GM19193 (cell line): Measurements from ENCODE around the gene ADAM12.

Experiments
- POLR2A ChIP-seq: IDR thresholded peaks from 4 replicates; pipeline ENCODE4 v1.6.1; 2011; ENCODE audit not compliant: insufficient read depth, insufficient read length; ENCODE audit errors: extremely low read depth

The ADAM12 gene

GRCh38 chr10:126016156-126016805, 372.0 kb downstream of the ADAM12 start:
- no peak for TF ChIP-seq POLR2A

- TF ChIP-seq POLR2A: no peak
These were observed 372.9 kb downstream of the ADAM12 start for GRCh38 chr10:126015413-126015812.

GRCh38 chr10:126014309-126014708, 374.0 kb downstream of the ADAM12 start:
- TF ChIP-seq POLR2A: no peak

GRCh38 chr10:126013489-126014281, 374.6 kb downstream of the ADAM12 start:
- TF ChIP-seq POLR2A: no peak

- TF ChIP-seq POLR2A: no peak
These were observed 375.8 kb downstream of the ADAM12 start for GRCh38 chr10:126012485-126012884.

- TF ChIP-seq POLR2A: no peak
These were observed 376.3 kb downstream of the ADAM12 start for GRCh38 chr10:126011995-126012394.

- TF ChIP-seq POLR2A: no peak
These were observed 378.6 kb downstream of the ADAM12 start for GRCh38 chr10:126009650-126010049.

GRCh38 chr10:126006906-126007305, 381.4 kb downstream of the ADAM12 start:
- TF ChIP-seq POLR2A: no peak

- no peak for TF ChIP-seq POLR2A
These were observed 382.0 kb downstream of the ADAM12 start for GRCh38 chr10:126006264-126006663.

- TF ChIP-seq POLR2A: no peak
These were observed 383.5 kb downstream of the ADAM12 start for GRCh38 chr10:126004752-126005151.

GRCh38 chr10:126001576-126001975, 386.7 kb downstream of the ADAM12 start:
- no peak for TF ChIP-seq POLR2A

GRCh38 chr10:125999694-126000093, 388.6 kb downstream of the ADAM12 start:
- no peak for TF ChIP-seq POLR2A

- no peak for TF ChIP-seq POLR2A
These were observed 390.7 kb downstream of the ADAM12 start for GRCh38 chr10:125997586-125997985.

GRCh38 chr10:125995726-125996304, 392.5 kb downstream of the ADAM12 start:
- no peak for TF ChIP-seq POLR2A

GRCh38 chr10:125994601-125995000, 393.7 kb downstream of the ADAM12 start:
- no peak for TF ChIP-seq POLR2A

- TF ChIP-seq POLR2A: no peak
These were observed 396.0 kb downstream of the ADAM12 start for GRCh38 chr10:125992254-125992653.

GRCh38 chr10:125991392-125991791, 396.9 kb downstream of the ADAM12 start:
- TF ChIP-seq POLR2A: no peak

GRCh38 chr10:125990974-125991373, 397.3 kb downstream of the ADAM12 start:
- TF ChIP-seq POLR2A: no peak
